GM19035 (cell line): ENCODE measurements around the gene AP3S2.
"Not testable (repeated sequence)": the region's sequence is repeated elsewhere in the genome, so short reads cannot be mapped to it uniquely, and the experiment has no call there.

Experiments used
- ATAC-seq: cut with Tn5 transposase; IDR thresholded peaks from one replicate; pipeline ENCODE4 v1.9.1; 2021; ENCODE audit not compliant: unreplicated experiment

AP3S2 gene

DNA sequence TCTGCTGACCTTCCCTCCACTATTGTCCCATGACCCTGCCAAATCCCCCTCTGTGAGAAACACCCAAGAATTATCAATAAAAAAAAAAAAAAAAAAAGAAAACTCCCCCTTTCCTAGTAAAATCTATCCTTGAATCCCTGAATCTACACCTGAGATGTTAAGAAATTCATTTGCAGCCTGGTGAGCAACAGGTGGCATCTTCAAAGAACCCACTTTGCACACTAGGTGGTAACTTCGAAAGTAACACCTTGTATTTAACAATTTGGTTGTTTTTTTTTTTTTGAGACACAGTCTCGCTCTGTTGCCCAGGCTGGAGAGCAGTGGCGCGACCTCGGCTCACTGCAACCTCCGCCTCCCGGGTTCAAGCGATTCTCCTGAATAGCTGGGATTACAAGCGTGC is 24.3 kb downstream of the AP3S2 start:
- ATAC-seq: not testable (repeated sequence)

DNA sequence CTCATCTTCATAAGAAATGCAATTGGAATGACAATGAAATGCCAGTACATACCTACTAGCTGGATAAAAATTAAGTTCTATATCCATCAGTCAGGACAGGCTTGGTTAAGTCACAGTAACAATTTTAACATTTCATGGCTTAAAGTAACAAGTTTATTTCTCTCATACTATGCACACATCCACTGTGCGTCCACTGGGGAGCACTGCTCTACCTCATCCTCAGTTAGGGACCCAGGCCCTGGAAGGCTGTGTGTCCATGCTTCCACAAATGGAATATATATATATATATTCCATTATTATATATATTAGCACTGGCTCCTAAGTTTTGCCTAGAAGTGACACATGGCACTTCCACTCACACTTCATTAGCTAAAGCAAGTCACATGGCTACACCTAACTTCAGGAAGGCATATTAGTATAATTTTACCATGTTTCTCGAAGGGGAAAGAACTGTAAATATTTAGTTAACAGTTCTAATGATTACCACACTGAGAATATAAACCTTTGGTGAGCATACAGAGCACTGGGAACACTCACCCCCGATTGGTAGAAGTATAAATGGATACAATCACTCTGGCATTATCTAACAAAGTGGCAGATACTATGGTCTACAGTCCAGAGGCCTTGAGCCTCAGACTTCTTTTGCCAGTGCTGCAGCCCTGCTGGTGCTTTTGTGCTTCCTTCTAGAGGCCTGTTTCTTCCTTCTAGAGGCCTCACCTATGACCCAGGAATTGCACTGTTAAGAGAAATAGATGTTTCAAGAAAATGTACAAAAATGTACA is 28.6 kb downstream of the AP3S2 start:
- no peak for ATAC-seq

DNA sequence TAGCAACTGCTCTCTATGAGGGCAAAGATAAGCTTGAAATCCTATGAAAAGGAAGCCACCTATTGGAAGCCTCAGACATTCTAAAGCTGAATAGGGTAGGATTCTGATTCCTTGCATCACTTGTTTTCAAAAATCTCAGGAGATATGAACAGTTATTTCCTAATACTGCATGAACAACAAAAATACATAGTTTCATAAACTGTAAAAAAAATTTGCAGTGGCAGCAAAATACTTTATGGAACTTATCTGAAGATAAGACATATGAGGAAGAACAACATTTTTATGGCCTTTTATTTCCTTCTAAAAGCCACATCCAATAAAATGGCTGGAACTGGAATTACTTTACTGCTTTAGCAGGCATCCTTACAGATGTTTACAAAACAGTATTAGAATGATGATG is 29.9 kb downstream of the AP3S2 start:
- no peak for ATAC-seq

DNA sequence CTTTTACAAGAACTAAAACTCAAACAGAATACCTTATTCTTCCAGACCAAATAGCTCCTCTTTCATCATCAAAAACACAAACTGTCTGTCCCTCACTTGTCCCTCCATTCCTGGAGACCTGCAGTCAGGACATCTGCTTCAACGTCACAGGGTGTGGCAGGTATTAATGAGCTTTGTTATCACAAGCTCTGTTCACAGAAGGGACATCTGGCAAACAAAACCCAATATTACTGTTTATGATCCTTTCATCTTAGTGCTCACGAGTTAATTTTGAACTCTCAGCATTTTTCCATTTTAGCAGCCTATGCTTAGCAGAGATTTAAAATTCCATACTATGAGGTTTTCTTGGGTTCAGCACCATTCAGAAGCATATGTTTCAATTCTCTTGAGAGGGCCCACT is 32.9 kb downstream of the AP3S2 start:
- no peak for ATAC-seq

DNA sequence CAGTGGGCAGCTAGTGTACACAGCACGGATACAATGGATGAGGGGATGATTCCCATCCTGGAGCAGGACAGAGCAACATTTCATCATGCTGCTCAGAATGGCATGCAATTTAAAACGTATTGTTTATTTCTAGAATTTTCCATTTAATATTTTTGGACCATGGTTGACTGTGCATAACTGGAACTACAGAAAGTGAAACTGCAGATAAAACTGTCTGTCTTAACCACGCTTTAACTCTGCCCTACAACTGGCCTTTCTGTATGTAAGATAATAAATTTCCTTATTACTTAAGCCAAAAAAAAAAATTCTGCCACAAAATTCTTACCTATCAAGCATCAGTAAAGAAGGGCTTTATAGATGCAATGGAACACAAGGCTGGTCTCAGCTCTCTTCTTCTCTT is 33.4 kb downstream of the AP3S2 start:
- no peak for ATAC-seq

DNA sequence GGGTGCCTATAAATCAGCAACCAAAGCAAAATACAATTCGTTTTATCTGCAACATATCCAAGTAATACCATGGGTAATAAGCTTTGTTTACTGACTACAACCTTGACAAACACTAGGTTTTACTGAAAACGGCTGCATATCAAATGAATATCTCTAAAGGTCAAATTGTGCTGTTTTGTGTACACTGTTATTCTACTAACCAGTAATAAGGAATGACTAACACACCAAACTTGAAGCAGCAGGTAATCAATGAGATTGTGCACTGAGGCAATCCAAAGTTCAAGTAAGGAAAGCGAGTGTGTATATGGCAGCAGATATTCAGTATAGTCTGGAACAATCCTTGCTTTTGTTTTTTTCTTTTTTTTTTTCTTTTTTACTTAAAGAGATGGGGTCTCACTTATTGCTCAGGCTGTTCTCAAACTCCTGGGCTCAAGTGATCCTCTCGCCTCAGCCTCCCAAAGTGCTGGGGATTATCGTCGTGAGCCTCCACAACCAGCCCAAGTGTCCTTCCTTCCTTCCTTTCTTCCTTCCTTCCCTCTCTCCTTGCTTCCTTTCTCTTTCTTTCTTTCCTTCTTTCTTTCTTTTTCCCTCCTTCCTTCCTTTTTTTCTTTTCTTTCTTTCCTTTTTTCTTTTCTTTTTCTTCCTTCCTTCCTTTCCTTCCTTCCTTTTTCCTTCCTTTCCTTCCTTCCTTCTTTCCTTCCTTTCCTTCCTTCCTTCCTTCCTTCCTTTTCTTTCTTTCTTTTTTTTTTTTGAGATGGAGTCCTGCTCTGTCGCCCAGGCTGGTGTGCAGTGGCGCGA is 34.9 kb downstream of the AP3S2 start:
- no peak for ATAC-seq

DNA sequence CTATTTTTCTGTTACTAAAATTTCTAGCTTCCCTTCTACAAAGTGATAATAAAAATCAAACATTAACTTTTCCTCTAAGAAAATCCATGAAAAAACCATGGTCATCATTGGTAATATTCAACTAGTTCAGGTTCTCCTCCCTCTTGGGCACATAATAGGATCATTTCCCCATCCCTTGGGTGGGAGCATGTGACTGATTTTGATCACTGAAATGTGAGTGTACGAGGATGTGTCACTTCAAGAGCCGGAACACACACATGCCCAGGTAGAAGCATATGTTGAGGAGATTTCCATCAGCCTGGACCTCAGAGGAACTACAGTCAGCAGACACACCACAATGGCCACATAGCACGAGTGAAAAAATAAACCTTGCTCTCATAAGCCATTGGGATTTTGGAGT is 36.1 kb downstream of the AP3S2 start:
- no peak for ATAC-seq

DNA sequence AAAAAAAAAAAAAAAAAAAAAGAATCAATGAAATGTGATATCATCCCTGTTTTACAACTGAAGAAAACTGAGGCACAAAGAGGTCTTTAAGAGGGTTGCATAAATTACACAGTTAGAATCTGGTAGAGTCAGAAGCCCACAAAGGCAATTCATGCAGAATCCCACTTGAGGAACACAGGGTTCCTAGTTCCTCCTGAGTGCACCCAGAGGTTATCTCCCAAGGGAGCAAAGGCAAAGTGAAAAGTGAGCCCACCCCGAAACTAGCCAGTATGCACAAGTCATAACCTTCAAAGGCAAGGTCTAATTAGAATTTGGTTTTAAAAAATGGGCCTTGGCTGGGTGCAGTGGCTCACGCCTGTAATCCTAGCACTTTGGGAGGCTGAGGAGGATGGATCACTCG is 37.8 kb downstream of the AP3S2 start:
- no peak for ATAC-seq

DNA sequence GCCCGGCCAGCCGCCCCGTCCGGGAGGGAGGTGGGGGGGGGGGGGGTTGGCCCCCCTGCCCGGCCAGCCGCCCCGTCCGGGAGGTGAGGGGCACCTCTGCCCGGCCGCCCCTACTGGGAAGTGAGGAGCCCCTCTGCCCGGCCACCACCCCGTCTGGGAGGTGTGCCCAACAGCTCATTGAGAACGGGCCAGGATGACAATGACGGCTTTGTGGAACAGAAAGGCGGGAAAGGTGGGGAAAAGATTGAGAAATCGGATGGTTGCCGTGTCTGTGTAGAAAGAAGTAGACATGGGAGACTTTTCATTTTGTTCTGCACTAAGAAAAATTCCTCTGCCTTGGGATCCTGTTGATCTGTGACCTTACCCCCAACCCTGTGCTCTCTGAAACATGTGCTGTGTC is 38.9 kb downstream of the AP3S2 start:
- not testable (repeated sequence) for ATAC-seq

DNA sequence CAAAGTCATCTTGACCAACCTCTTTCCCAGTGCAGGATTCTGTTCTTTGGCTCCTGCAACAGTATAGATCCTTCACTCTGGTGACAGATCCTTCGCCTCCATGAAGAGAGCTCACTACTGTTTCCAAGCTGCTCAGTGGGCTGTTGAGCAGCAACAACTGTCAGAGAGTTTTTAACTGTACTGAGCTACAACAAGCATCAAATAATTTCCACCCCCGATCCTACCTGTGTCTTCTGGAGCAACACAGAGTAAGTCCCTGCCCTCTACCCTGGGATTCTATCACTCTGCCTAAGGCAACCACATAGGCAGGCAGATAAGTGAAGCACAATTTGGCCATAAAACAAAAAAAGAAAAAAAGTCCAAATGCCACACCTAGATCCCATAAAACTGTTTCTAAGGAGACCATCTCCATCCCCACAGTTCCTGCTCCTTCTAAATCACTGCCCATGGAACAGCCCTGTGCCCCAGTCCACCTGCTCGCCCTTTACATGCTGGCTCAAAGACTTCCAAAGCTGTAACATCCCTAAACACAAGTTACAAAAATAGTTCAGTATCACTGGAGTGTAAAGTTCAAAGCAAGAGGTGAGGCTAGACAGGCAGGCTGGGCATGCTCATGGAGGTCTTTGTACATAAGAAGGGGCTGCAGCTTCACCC is 41.3 kb downstream of the AP3S2 start:
- ATAC-seq: no peak

DNA sequence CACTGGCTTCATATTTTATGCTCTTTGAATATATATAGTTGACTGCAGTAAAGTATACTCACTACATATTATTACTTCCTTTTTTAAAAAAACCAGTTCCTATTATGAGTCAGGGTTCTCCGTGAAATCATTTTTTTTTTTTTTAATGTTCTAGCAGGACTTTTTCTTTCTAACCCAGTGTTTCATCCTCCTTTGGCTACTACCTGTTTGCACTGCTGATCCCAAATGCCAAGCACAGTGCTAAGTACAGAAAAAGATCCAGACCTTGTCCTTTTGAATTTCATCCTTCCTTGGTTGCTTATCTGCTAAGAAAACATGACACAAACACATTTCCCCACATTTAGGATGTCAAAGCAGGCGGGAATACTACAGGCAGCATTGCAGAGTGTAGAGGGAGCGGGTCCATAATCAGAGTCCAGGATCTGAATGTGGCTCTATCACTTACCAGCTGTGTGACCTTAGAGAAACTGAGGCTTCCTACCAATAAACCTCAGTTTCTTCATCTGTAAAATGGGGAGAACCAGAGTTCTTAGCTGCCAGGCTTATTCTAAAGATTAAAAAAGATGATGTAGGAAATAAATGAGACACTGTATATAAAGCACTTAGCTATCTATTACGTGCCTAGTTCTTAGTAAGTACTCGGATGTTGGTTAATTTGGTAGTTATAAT is 42.0 kb downstream of the AP3S2 start:
- peak; percentile 57 for ATAC-seq

DNA sequence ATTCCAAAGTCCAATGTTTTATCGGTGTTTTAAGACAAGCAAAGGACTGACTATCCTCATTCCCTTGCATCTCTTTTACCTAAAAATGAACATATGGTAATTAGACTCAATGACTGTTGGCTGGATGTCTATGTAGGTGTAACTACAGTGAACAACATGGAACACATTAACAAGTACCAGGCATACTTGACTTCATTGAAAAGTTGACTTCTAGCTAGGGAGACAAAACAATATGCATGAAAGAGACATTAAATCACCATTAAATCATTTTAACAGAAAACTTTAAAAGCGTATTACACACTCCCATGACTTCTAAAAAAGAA is 44.9 kb downstream of the AP3S2 start:
- no peak for ATAC-seq

DNA sequence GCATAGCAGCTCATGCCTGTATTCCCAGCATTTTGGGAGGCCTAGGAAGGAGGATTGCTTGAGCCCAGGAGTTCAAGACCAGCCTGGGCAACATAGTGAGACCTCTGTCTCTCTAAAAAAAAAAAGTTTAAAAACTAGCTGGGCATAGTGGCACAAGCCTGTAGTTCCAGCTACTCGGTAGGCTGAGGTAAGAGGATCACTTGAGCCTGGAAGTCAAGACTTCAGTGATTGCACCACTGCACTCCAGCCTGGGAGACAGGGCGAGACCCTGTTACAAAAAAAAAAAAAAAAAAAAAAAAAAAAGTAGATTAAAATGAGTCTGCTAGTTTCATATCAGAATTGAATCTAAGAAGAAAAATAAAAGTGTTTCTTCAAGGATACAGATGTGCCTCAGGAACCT is 46.7 kb downstream of the AP3S2 start:
- no peak for ATAC-seq

DNA sequence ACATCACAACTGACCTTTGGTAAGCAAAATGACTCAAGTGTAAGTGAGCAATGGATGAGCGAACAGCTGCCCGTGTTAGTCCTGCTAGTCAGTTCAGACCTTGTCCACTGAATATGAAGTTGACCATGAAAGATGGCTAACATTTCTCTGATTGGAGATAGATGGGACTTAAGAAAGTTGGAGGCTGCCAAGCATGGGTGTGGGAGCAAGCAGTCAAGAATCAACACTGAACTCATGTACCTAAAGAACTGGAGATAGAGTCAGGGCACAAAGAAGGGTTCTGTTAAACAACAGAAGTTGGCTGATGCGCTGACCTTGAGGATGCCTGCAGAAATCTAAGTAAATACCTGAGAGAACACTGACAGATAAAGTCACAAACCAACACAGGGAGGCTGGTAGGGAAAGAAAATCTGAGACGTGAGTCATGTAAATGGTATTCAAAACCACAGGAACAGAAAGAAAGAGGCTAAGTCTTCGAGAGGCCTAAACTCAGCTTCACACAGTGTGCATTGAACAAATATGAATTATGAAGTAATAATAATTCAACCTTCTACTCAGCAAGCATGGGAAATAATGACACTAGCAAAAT is 48.4 kb downstream of the AP3S2 start:
- no peak for ATAC-seq

DNA sequence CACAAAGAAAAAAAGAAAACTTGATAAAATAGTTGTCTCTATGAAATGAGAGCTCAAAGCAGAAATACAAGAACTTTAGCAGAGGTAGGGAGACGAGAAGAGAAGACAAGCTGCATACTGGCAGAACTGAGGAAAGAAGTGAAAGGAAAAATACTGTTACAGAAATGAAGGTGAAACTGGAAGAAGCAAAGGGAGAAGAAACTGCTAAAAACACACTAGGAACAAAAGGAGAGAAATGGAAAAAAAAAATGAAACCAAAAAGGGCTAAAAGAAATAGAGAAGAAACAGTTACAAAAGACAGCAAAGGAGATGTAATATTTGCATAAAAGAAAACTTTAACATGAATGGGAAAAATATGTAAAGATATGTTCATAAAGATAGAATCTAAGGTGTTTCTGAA is 51.8 kb downstream of the AP3S2 start:
- no peak for ATAC-seq

DNA sequence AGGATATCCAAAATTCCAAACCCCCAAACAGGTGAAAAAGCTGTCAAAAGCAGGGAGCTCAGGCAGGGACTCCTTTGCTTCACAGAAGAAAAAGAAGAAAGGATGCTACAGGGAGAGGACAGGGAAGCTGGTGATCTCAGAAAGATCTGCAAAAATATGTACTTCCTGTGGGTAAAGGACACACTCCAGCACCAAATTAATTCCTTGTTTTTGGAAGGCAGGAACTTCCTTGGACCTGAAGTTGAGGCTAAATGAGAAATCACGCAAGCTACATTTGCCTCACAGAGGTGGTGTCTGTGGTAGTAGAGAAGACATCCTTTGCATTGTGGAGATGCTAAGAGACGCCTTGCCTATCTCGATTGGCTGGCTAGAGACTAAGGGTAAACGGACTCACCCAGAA is 52.5 kb downstream of the AP3S2 start:
- no peak for ATAC-seq

DNA sequence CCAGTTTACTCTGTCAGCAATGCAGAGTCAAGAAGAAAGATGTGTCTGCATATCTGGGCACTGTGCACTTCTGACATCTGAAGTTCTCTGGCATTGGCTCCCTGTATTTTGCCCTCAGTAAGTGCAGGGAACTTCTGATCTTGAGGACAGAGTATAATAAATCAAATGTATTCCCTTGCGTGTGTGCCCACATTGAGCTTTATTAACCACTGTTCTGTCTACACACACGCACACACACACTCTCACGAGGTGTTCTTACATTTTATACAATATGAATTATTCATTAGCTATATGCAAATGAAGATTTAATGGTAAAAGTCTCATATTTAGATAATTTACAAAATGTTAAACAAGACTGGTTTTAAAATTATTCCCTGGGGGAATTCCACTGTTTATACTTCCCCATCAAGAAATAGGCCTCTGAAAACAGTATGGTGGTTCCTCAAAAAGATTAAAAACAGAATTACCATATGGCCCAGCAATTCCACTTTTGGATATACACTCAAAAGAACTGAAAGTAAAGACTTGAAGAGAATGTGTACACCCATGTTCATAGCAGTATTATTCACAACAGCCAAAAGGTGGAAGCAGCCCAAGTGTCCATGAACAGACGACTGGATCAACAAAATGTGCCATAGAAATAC is 54.5 kb downstream of the AP3S2 start:
- ATAC-seq: no peak

DNA sequence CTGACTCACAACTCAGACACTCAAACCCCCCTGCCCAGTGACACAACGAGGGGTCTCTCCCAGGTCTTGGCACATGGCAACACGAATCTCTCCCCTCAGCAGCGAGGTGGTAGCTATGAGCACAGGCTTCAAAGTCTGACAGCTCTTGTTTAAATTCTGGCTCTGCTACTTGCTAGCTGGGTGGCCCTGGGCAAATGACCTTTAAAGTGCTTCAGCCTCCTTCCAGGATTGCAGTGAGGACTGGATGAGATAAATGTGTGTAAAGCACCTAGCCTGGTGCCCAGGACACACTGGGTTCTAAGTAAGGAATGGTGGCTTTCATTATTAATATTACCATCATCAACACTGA is 56.0 kb downstream of the AP3S2 start:
- no peak for ATAC-seq

DNA sequence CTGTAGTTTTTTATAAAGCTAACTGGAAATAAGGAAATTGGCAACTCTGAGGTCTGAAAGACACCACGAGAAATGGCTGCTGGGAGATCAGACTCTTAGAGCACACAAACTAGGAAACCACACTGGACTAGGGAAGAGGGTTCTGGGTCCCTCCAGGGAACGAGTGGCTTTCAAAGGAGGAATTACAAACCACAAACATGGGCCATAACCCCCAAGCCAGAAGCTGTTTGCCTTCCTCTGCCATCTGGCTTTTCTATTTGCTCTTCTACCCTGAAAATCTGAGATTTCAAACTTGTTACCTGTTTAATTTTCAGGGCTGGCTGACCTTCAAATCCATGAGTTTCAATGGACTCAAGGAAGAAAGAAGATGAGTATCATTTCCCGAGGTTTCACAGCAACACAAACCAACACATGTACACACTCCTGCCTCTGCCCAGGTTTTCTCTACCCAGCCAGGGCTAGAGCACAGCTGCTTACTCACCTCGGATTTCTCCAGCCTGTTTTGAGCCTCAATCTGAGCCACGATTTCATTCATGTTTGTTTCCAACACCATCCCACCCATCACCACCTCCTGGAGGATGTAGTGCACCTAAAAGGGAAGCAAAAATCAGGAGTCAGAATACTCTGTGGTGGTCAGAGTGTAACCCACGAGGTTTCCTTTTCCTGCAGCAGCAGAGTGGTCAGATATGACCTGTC is 56.5 kb downstream of the AP3S2 start:
- no peak for ATAC-seq
